CD14-positive monocyte (primary cell): ENCODE results near the gene ROBO4. TPM values are rescaled to one million over a fixed set of nuclear protein-coding genes. Genes with fewer than 3 reads are reported as not detected.

Experiments
- DNase-seq, 3 donors: peaks; one replicate each; pipeline ENCODE4 v3.0.0-alpha.2; 2011 to 2022
- H2AFZ ChIP-seq: 2 replicates; pipeline ENCODE4 v1.6.0; 2012; ENCODE audit warnings: mild to moderate bottlenecking, low read depth, low read length, inconsistent platforms; ENCODE audit not compliant: insufficient read depth, poor library complexity, severe bottlenecking
- H3K27ac ChIP-seq, 2 donors: 1 replicate in 1 of 2; 2 replicates in 1 of 2; pipeline ENCODE4 v1.5.1; 2012 to 2013; ENCODE audit warnings: low read length in 2 of 2, control low read depth in 1 of 2, inconsistent platforms in 1 of 2, low read depth in 1 of 2, mild to moderate bottlenecking in 1 of 2
- H3K27me3 ChIP-seq, 2 donors: one replicate each; pipeline versions ENCODE4 v1.6.0 to v1.6.1; 2011 to 2013; ENCODE audit warnings: low read length in 2 of 2; ENCODE audit not compliant: control insufficient read depth in 2 of 2, insufficient read depth in 2 of 2
- H3K36me3 ChIP-seq, 2 donors: replicated peaks in 1 of 2; 1 replicate in 1 of 2; 2 replicates in 1 of 2; pipeline versions ENCODE4 v1.5.1 to v1.6.1; 2012 to 2013; ENCODE audit warnings: low read length in 2 of 2, control low read depth in 1 of 2, inconsistent platforms in 1 of 2, mild to moderate bottlenecking in 1 of 2; ENCODE audit not compliant: insufficient read depth in 2 of 2, control insufficient read depth in 1 of 2
- H3K4me1 ChIP-seq, 2 donors: 1 replicate in 1 of 2; 2 replicates in 1 of 2; pipeline versions ENCODE4 v1.5.1 to v1.6.1; 2012 to 2013; ENCODE audit warnings: low read length in 2 of 2, control low read depth in 1 of 2, inconsistent platforms in 1 of 2, mild to moderate bottlenecking in 1 of 2, moderate library complexity in 1 of 2; ENCODE audit not compliant: insufficient read depth in 2 of 2, control insufficient read depth in 1 of 2
- H3K4me2 ChIP-seq: replicated peaks from 2 replicates; pipeline ENCODE3; 2012; ENCODE audit warnings: low read length, moderate library complexity, mild to moderate bottlenecking; ENCODE audit not compliant: poor library complexity, severe bottlenecking; ENCODE audit errors: extremely low read depth
- H3K4me3 ChIP-seq, 3 experiments: fragments of 200-600 bp in 1 of 3; sonication (generic) in 1 of 3; replicated peaks in 1 of 3; 1 replicate in 2 of 3; 2 replicates in 1 of 3; pipeline ENCODE4 v1.5.1; 2011 to 2013; ENCODE audit warnings: low read length in 3 of 3, mild to moderate bottlenecking in 3 of 3, control low read depth in 2 of 3, low read depth in 2 of 3, inconsistent platforms in 1 of 3, moderate library complexity in 1 of 3
- H3K79me2 ChIP-seq: 2 replicates; pipeline ENCODE4 v1.6.0; 2012; ENCODE audit warnings: mild to moderate bottlenecking, control low read depth, inconsistent platforms, low read length, moderate library complexity; ENCODE audit not compliant: insufficient read depth
- H3K9ac ChIP-seq: 2 replicates; pipeline ENCODE4 v1.6.0; 2017; ENCODE audit warnings: low read length, mild to moderate bottlenecking; ENCODE audit not compliant: insufficient read depth, poor library complexity, severe bottlenecking
- H3K9me3 ChIP-seq, 2 donors: replicated peaks in 1 of 2; 1 replicate in 1 of 2; 2 replicates in 1 of 2; pipeline versions ENCODE4 v1.5.1 to v1.6.1; 2012 to 2013; ENCODE audit warnings: low read length in 2 of 2, control low read depth in 1 of 2; ENCODE audit not compliant: control insufficient read depth in 1 of 2, insufficient read depth in 1 of 2
- H4K20me1 ChIP-seq: 2 replicates; pipeline ENCODE4 v1.6.0; 2012; ENCODE audit warnings: mild to moderate bottlenecking, low read length, control low read depth, moderate library complexity; ENCODE audit not compliant: insufficient read depth
- H3K27ac Mint-ChIP-seq, 7 donors: one replicate each; pipeline ENCODE4 v1.8.0; 2020; ENCODE audit warnings: mild to moderate bottlenecking in 7 of 7, mixed read lengths in 7 of 7, moderate library complexity in 6 of 7, inconsistent platforms in 2 of 7
- H3K27me3 Mint-ChIP-seq, 3 donors: one replicate each; pipeline ENCODE4 v1.8.0; 2021 to 2022; ENCODE audit warnings: low read depth in 3 of 3, mild to moderate bottlenecking in 3 of 3, mixed read lengths in 3 of 3, moderate library complexity in 3 of 3, inconsistent platforms in 1 of 3
- H3K36me3 Mint-ChIP-seq, 2 donors: one replicate each; pipeline ENCODE4 v1.8.0; 2020; ENCODE audit warnings: mixed read lengths in 2 of 2, inconsistent platforms in 1 of 2, mild to moderate bottlenecking in 1 of 2
- H3K4me1 Mint-ChIP-seq: one replicate; pipeline ENCODE4 v1.8.0; 2020; ENCODE audit warnings: mild to moderate bottlenecking, mixed read lengths
- H3K4me3 Mint-ChIP-seq, 2 donors: one replicate each; pipeline ENCODE4 v1.8.0; 2020; ENCODE audit warnings: mild to moderate bottlenecking in 2 of 2, mixed read lengths in 2 of 2, moderate library complexity in 1 of 2
- H3K9me3 Mint-ChIP-seq, 7 donors: one replicate each; pipeline ENCODE4 v1.8.0; 2020 to 2022; ENCODE audit warnings: mixed read lengths in 7 of 7, mild to moderate bottlenecking in 6 of 7, moderate library complexity in 6 of 7, inconsistent platforms in 2 of 7
- CTCF ChIP-seq: fragments of 200-600 bp; IDR thresholded peaks from one replicate; pipeline ENCODE4 v1.8.0; 2022; ENCODE audit warnings: antibody characterized with exemption, mild to moderate bottlenecking
- WGBS: methylation state at CpG from one replicate; pipeline ENCODE4 v1.1.5; 2013; ENCODE audit warnings: missing lambda C conversion rate; ENCODE audit not compliant: insufficient coverage; 5-methylcytosine and 5-hydroxymethylcytosine counted together
- intact Hi-C, 2 donors: fragments of 100-400 bp; cut with micrococcal nuclease; formaldehyde crosslinking; loops; one replicate each; pipeline versions ENCODE4 v1.15.0 to v1.15.1; 2023
- polyA plus RNA-seq, 3 donors: library from polyadenylated mRNA; depleted of rRNA in 1 of 3; unstranded in 2 of 3; stranded (reverse) in 1 of 3; fragments of 300-500 nt in 2 of 3; fragments of >200 nt in 1 of 3; fragmentation: Illumina TruSeq in 2 of 3; gene quantifications; 1 replicate in 2 of 3; 2 replicates in 1 of 3; pipeline ENCODE4 v1.2.3, GENCODE V29; 2012 to 2021

Gene ROBO4
- polyA plus RNA-seq, 3 donors = 0.19 to 0.20 TPM; not detected in 1

DNA sequence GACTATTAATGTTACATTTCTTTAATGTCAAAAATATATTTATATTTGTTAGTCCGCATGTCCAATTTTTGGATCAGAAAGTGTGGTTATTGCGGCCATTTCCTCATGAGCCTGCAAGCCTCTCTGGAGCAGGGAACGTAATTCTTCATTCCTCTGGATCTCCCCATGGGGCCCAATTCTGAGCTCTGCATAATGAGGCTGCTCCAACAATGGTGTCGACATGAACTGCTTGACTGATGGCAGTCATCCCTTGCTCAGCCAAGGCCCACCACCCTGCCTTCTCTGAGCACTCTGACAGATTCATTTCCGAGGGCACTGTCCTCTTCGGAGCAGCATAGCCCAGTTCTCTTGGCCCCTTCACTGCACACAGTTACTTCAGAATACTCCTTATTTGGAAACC lies 41.3 kb upstream of the ROBO4 start:
- H3K4me3 ChIP-seq = no peak overlapping the region
- peaks cover 0 to 5% of the 10 kb centered on the region in 2 donors for H3K9me3 ChIP-seq
- Mint-ChIP-seq H3K4me3 (no peak overlapping the region), H3K27ac (no peak overlapping the region), H3K4me1 (no peaks in the 10 kb centered on the region), H3K9me3 (peaks cover 2 to 13% (median 5%) of the 10 kb centered on the region in 7 donors), H3K27me3 (peaks cover 2 to 8% (median 8%) of the 10 kb centered on the region in 3 donors), H3K36me3 (no peaks in the 10 kb centered on the region)
- no peak overlapping the region for H3K4me2 ChIP-seq
- intact Hi-C loops = no loop called here
- WGBS = 94% methylated on average over 4 of the region's 6 CpGs
- H3K9ac ChIP-seq = no peak overlapping the region
- H3K36me3 ChIP-seq = no peaks in the 10 kb centered on the region
- no peak overlapping the region for H3K27ac ChIP-seq
- H3K79me2 ChIP-seq = no peaks in the 10 kb centered on the region
- H3K27me3 ChIP-seq = peaks cover 0 to 2% of the 10 kb centered on the region in 2 donors
- H2AFZ ChIP-seq = no peak overlapping the region
- no peak for DNase-seq
- no peaks in the 10 kb centered on the region for H3K4me1 ChIP-seq
- H4K20me1 ChIP-seq = no peaks in the 10 kb centered on the region
- no peak for TF ChIP-seq CTCF

- Histone ChIP-seq H3K9ac (no peak overlapping the region), H2AFZ (no peak overlapping the region), H3K9me3 (peaks cover 0 to 5% of the 10 kb centered on the region in 2 donors), H3K27me3 (peaks cover 0 to 2% of the 10 kb centered on the region in 2 donors), H3K4me1 (no peaks in the 10 kb centered on the region), H4K20me1 (no peaks in the 10 kb centered on the region), H3K4me2 (no peak overlapping the region), H3K27ac (no peak overlapping the region), H3K36me3 (no peaks in the 10 kb centered on the region), H3K79me2 (no peaks in the 10 kb centered on the region), H3K4me3 (no peak overlapping the region)
- no peaks in the 10 kb centered on the region for H3K4me1 Mint-ChIP-seq
- no peak overlapping the region for H3K4me3 Mint-ChIP-seq
- 100% methylated on average over 2 of the region's 6 CpGs for WGBS
- intact Hi-C loops = no loop called here
- H3K27ac Mint-ChIP-seq = peak overlapping the region in 1 of 7 donors; percentile 26
- no peak for TF ChIP-seq CTCF
- H3K36me3 Mint-ChIP-seq = no peaks in the 10 kb centered on the region
- H3K27me3 Mint-ChIP-seq = peaks cover 2 to 8% (median 6%) of the 10 kb centered on the region in 3 donors
- H3K9me3 Mint-ChIP-seq = peaks cover 2 to 13% (median 5%) of the 10 kb centered on the region in 7 donors
- DNase-seq = no peak
Measured at GRCh38 chr11:124938206-124938765, 40.6 kb upstream of the ROBO4 start.
